ENCODE results near the gene GUCY2F.
A peak's percentile ranks its signal among the peaks of the same experiment; 100 is the strongest.

GUCY2F gene

GRCh38 chrX:109481986-109482385 is at the start of gene GUCY2F:
GUCY2F (minus strand) TSS chrX:109482086; CDS start chrX:109475936, 6,150 bp downstream.
- no peak for DNase-seq

GRCh38 chrX:109519001-109519400 is 37.1 kb upstream of the GUCY2F start:
- no peak for DNase-seq

GRCh38 chrX:109511113-109511512 is 29.2 kb upstream of the GUCY2F start:
- DNase-seq: no peak

GRCh38 chrX:109508915-109509314 is 27.0 kb upstream of the GUCY2F start:
- no peak for DNase-seq

- DNase-seq: no peak
These were observed 19.3 kb upstream of the GUCY2F start for GRCh38 chrX:109501176-109501575.

- DNase-seq: no peak
These were observed 16.5 kb upstream of the GUCY2F start for GRCh38 chrX:109498434-109498833.

GRCh38 chrX:109489174-109489573 is 7.3 kb upstream of the GUCY2F start:
- no peak for DNase-seq

- DNase-seq: no peak
These were observed 5.8 kb upstream of the GUCY2F start for GRCh38 chrX:109487640-109488039.

- DNase-seq: peak; percentile 66
These were observed 3.8 kb upstream of the GUCY2F start for GRCh38 chrX:109485470-109486340.

- no peak for DNase-seq
These were observed 3.0 kb upstream of the GUCY2F start for GRCh38 chrX:109484886-109485285.

GRCh38 chrX:109475174-109475891 is 6.6 kb downstream of the GUCY2F start:
- DNase-seq: peak; percentile 34

- DNase-seq: no peak
These were observed 8.7 kb downstream of the GUCY2F start for GRCh38 chrX:109472939-109473735.

GRCh38 chrX:109464231-109464630 is 17.7 kb downstream of the GUCY2F start:
- DNase-seq: no peak

- DNase-seq: no peak
These were observed 18.1 kb downstream of the GUCY2F start for GRCh38 chrX:109463784-109464183.

- DNase-seq: no peak
These were observed 33.5 kb downstream of the GUCY2F start for GRCh38 chrX:109448282-109448938.

GRCh38 chrX:109441266-109441665 is 40.6 kb downstream of the GUCY2F start:
- DNase-seq: no peak

GRCh38 chrX:109440475-109440874 is 41.4 kb downstream of the GUCY2F start:
- no peak for DNase-seq

- DNase-seq: no peak
These were observed 72.7 kb downstream of the GUCY2F start for GRCh38 chrX:109409181-109409580.

GRCh38 chrX:109403922-109404321 is 78.0 kb downstream of the GUCY2F start:
- DNase-seq: no peak

- no peak for DNase-seq
These were observed 82.1 kb downstream of the GUCY2F start for GRCh38 chrX:109399831-109400230.

- DNase-seq: no peak
These were observed 83.1 kb downstream of the GUCY2F start for GRCh38 chrX:109398833-109399232.

- DNase-seq: no peak
These were observed 83.8 kb downstream of the GUCY2F start for GRCh38 chrX:109398061-109398460.

- no peak for DNase-seq
These were observed 88.0 kb downstream of the GUCY2F start for GRCh38 chrX:109393859-109394258.
